BLaER1 (cell line): ENCODE measurements around the gene PDLIM3.

Experiments used
- H3K27ac ChIP-seq: shearing (Covaris generic); formaldehyde crosslinking; 2 replicates; pipeline ENCODE4 v1.8.1; 2022
- H3K27me3 ChIP-seq: shearing (Covaris generic); formaldehyde crosslinking; 2 replicates; pipeline ENCODE4 v1.8.1; 2022
- H3K36me3 ChIP-seq: shearing (Covaris generic); formaldehyde crosslinking; 2 replicates; pipeline ENCODE4 v1.8.1; 2022
- H3K4me1 ChIP-seq: shearing (Covaris generic); formaldehyde crosslinking; 2 replicates; pipeline ENCODE4 v1.8.1; 2022
- H3K4me2 ChIP-seq: shearing (Covaris generic); formaldehyde crosslinking; 2 replicates; pipeline ENCODE4 v1.8.1; 2022
- H3K4me3 ChIP-seq: shearing (Covaris generic); formaldehyde crosslinking; 2 replicates; pipeline ENCODE4 v1.8.1; 2022
- H3K9ac ChIP-seq: shearing (Covaris generic); formaldehyde crosslinking; 2 replicates; pipeline ENCODE4 v1.8.1; 2022
- H3K9me3 ChIP-seq: shearing (Covaris generic); formaldehyde crosslinking; 2 replicates; pipeline ENCODE4 v1.8.1; 2022
- H4K20me1 ChIP-seq: shearing (Covaris generic); formaldehyde crosslinking; 2 replicates; pipeline ENCODE4 v1.8.1; 2022
- Cebpa-rat ChIP-seq: shearing (Covaris generic); IDR thresholded peaks from 2 replicates; pipeline ENCODE4 v1.8.1; 2022

The PDLIM3 gene

DNA sequence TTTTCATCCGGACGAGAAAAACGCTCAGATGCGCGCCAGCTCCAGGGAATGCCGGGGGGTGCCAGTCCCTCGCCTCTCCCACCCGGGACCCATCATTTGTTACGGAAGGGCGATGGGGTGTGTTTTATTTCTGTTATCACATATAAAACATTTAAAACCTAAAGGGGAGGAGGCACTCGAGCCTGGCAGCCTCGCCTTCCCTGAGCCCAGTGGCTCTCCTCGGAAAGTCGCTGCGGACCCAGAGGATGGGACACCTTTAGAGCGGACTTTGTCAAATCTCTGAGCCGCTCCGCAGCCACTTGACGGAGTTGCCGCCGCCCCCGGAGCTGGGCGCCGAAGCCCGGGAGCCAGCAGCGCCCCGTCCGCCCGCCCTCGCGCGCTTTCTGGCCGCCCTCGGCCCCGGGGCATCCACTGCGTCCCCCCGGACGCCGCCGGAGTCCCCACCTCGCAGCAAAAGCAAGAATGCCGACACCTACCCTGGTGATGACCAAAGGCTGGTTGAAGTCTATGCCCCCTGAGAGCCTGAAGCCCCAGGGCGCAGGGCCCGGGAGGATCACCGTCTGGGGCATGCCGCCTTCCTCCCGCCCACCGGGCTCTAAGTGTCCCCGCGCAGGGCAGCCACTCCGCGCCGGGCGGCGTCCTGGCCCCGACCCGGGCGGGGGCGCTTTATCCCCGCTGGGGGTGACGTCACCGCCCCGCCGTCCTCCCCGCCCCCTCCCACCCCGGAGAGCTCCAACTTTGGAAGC, at the start of gene PDLIM3:
Gene PDLIM3 (minus strand): TSS at position 642 of the 746 bp plus-strand sequence. CDS start 73 bp downstream, at position 569.
- Histone ChIP-seq H3K27ac (no peak within 1 kb of the TSS), H3K4me3 (peak within 1 kb of the TSS; percentile 57), H3K36me3 (no peaks in the 10 kb centered on the region), H3K9me3 (peaks cover 6% of the 10 kb centered on the region; the same call in 1 of the 2 replicates), H3K9ac (no peak within 1 kb of the TSS), H4K20me1 (peaks cover 13% of the 10 kb centered on the region), H3K4me2 (peak within 1 kb of the TSS; percentile 71), H3K27me3 (peaks cover 46% of the 10 kb centered on the region), H3K4me1 (0 out of 2 replicates have a peak, but pooled peaks cover 5% of the 10 kb centered on the region)
- TF ChIP-seq Cebpa-rat = no peak

GRCh38 chr4:185583813-185584212, 48.5 kb upstream of the PDLIM3 start:
- H4K20me1 ChIP-seq = no peaks in the 10 kb centered on the region
- H3K4me1 ChIP-seq = no peaks in the 10 kb centered on the region
- no peak overlapping the region for H3K4me2 ChIP-seq
- no peaks in the 10 kb centered on the region for H3K27me3 ChIP-seq
- no peak overlapping the region for H3K27ac ChIP-seq
- H3K4me3 ChIP-seq = no peak overlapping the region
- no peak for TF ChIP-seq Cebpa-rat
- no peaks in the 10 kb centered on the region for H3K36me3 ChIP-seq
- H3K9me3 ChIP-seq = no peaks in the 10 kb centered on the region
- H3K9ac ChIP-seq = no peak overlapping the region

- Histone ChIP-seq H4K20me1 (no peaks in the 10 kb centered on the region), H3K4me1 (no peaks in the 10 kb centered on the region), H3K9me3 (no peaks in the 10 kb centered on the region), H3K27me3 (no peaks in the 10 kb centered on the region), H3K27ac (no peak overlapping the region), H3K4me3 (no peak overlapping the region), H3K4me2 (no peak overlapping the region), H3K9ac (no peak overlapping the region), H3K36me3 (no peaks in the 10 kb centered on the region)
- TF ChIP-seq Cebpa-rat = no peak
Measured at GRCh38 chr4:185582651-185583400, 47.5 kb upstream of the PDLIM3 start.

- Histone ChIP-seq H4K20me1 (no peaks in the 10 kb centered on the region), H3K9ac (no peak overlapping the region), H3K9me3 (no peaks in the 10 kb centered on the region), H3K4me3 (no peak overlapping the region), H3K4me1 (no peaks in the 10 kb centered on the region), H3K36me3 (no peaks in the 10 kb centered on the region), H3K27ac (no peak overlapping the region), H3K4me2 (no peak overlapping the region), H3K27me3 (no peaks in the 10 kb centered on the region)
- no peak for TF ChIP-seq Cebpa-rat
Measured at GRCh38 chr4:185580699-185581098, 45.4 kb upstream of the PDLIM3 start.

DNA sequence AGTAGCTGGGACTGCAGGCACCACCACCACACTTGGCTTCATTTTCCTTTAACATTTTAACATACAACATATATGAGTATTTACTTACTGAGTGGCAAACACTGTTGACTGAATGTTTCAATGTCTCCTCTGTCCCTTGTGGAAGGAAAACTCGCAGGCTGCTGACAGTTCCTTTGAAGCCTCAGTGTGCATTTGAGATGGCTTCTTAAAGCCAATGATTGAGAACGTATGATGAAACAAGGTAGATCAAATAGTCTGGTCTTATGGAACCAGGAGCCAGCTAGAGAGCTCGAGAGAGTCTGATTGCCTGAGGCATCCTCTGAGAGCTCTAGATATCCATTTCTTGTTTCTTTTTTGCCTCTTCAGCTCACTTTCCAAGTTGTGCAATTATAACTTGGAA, 43.0 kb upstream of the PDLIM3 start:
- H3K27ac ChIP-seq = no peak overlapping the region
- no peaks in the 10 kb centered on the region for H4K20me1 ChIP-seq
- H3K36me3 ChIP-seq = no peaks in the 10 kb centered on the region
- H3K9me3 ChIP-seq = no peaks in the 10 kb centered on the region
- H3K4me1 ChIP-seq = no peaks in the 10 kb centered on the region
- TF ChIP-seq Cebpa-rat = no peak
- no peak overlapping the region for H3K4me3 ChIP-seq
- H3K4me2 ChIP-seq = no peak overlapping the region
- H3K9ac ChIP-seq = no peak overlapping the region
- no peaks in the 10 kb centered on the region for H3K27me3 ChIP-seq

DNA sequence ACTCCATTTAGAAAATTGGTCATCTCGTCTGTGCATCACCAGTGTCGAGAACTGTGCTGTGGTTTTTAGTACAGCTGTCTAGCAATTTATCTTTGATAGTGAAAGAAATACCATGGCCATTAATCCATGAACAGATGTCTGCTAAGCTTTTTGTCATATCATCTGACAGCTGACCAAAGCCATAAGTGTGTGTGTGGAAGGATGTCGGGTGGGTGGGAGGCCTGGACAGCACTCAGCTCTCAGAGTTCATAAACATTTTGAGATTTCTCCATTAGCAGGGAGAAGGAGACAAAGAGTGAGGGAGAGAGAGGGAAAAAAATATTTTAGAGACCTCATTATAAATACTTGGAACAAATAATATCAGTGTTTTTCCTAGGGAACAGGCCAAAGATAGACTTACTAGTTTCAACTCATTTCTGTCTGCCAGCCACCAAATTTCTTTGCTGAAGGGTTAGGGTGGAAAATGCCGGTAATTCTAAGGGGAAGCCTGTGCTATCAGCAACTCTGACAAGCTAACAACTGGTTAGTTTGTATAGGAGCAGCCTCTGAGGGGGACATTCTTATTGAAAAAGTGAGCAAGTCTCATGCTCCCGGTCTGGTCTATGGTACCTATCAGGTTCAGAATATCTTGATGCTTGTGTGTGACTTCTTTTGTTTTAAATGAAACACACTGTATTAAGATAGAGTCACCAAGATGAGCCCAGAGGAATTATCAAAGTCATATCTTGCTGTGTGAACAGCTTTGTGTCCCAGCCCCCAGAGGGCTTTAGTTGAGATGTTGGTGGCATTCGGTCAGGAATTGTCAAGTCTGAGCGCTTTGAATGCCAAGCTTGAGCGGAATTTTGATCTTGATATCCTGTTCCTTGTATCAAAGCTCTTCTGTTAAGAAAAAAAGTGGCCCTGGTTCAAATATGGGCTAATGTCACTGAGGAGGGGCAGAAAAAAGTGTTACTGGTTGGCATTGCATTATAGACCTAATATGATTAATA, 41.9 kb upstream of the PDLIM3 start:
- Histone ChIP-seq H3K36me3 (no peaks in the 10 kb centered on the region), H3K4me2 (no peak overlapping the region), H4K20me1 (no peaks in the 10 kb centered on the region), H3K27me3 (no peaks in the 10 kb centered on the region), H3K4me1 (no peaks in the 10 kb centered on the region), H3K27ac (no peak overlapping the region), H3K9me3 (no peaks in the 10 kb centered on the region), H3K9ac (no peak overlapping the region), H3K4me3 (no peak overlapping the region)
- no peak for TF ChIP-seq Cebpa-rat

GRCh38 chr4:185576314-185576961, 41.1 kb upstream of the PDLIM3 start:
- no peak for TF ChIP-seq Cebpa-rat
- no peak overlapping the region for H3K4me3 ChIP-seq
- no peaks in the 10 kb centered on the region for H4K20me1 ChIP-seq
- no peaks in the 10 kb centered on the region for H3K27me3 ChIP-seq
- H3K4me2 ChIP-seq = no peak overlapping the region
- H3K9me3 ChIP-seq = no peaks in the 10 kb centered on the region
- H3K27ac ChIP-seq = no peak overlapping the region
- H3K36me3 ChIP-seq = no peaks in the 10 kb centered on the region
- H3K4me1 ChIP-seq = no peaks in the 10 kb centered on the region
- no peak overlapping the region for H3K9ac ChIP-seq

DNA sequence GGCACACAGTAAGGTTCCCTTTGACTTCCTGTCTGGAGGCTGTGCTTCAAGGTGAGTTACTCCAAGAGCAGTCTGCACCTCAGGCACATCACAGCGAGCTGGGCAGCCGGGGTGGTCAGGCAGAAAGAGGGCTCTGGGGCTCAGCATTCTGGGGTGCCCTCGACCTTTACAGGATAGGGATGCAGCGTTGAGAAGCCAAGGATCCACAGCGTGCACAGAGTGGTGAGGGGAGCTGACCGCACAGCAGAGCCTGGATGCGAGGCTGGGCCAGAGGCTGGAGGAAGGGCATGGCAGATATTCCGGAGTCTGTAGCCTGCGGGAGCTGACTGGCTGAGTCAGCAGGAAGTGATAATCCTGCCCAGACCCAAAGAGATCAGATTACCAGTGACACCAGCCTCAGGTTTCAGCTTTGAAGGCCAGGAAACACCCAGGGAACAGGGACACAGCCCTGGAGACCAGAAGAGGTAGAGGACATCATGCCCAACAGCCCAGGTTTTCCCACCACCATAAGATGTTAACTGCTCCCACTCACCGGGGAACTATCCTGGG, 38.4 kb upstream of the PDLIM3 start:
- no peak overlapping the region for H3K4me3 ChIP-seq
- H3K27ac ChIP-seq = no peak overlapping the region
- H3K36me3 ChIP-seq = no peaks in the 10 kb centered on the region
- no peak for TF ChIP-seq Cebpa-rat
- H3K9ac ChIP-seq = no peak overlapping the region
- no peaks in the 10 kb centered on the region for H3K4me1 ChIP-seq
- no peaks in the 10 kb centered on the region for H3K9me3 ChIP-seq
- no peak overlapping the region for H3K4me2 ChIP-seq
- no peaks in the 10 kb centered on the region for H4K20me1 ChIP-seq
- no peaks in the 10 kb centered on the region for H3K27me3 ChIP-seq

- H3K9ac ChIP-seq = no peak overlapping the region
- H3K27me3 ChIP-seq = no peaks in the 10 kb centered on the region
- H3K27ac ChIP-seq = no peak overlapping the region
- H3K36me3 ChIP-seq = no peaks in the 10 kb centered on the region
- TF ChIP-seq Cebpa-rat = no peak
- no peak overlapping the region for H3K4me3 ChIP-seq
- peaks cover 2% of the 10 kb centered on the region for H3K9me3 ChIP-seq
- no peak overlapping the region for H3K4me2 ChIP-seq
- no peaks in the 10 kb centered on the region for H4K20me1 ChIP-seq
- no peaks in the 10 kb centered on the region for H3K4me1 ChIP-seq
Measured at GRCh38 chr4:185570727-185571126, 35.4 kb upstream of the PDLIM3 start.
